Hepatocyte (in vitro differentiated cells): ENCODE results near the gene REEP5.

Experiments used
- EZH2 ChIP-seq: fragments of 200-600 bp; sonication (generic); IDR thresholded peaks from 2 replicates; pipeline ENCODE4 v1.6.1; 2016; ENCODE audit warnings: antibody characterized with exemption, mild to moderate bottlenecking, borderline replicate concordance
- EZH2phosphoT487 ChIP-seq: fragments of 200-600 bp; sonication (generic); IDR thresholded peaks from one replicate; pipeline ENCODE4 v1.6.1; 2018; ENCODE audit warnings: antibody characterized with exemption, mild to moderate bottlenecking, low read depth, moderate library complexity; ENCODE audit not compliant: unreplicated experiment, severe bottlenecking
- TF ChIP-seq, protein P1 (sequence below): fragments of 200-600 bp; sonication (generic); IDR thresholded peaks from 2 replicates; pipeline ENCODE4 v1.5.1; 2016; ENCODE audit warnings: antibody characterized with exemption, mild to moderate bottlenecking; ENCODE audit not compliant: poor library complexity

DNA sequence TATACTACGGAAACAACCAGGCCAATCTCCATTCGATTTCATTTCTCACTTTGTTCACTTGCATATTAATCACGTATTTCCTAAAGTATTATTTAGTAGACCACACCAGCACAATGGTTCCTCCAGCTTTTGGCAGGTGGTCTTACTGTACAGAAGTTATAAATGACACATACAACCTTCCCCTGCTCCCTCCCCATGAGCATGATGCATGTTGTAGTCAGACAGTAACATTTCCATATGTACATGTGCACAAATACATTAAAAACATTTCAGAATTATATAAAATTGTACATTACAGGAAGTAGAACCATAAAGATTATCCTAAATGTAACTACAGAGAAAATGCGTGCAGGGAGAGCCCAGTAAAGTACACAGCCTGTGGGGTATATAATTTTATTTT, 43.9 kb downstream of the REEP5 start:
- TF ChIP-seq, protein P1, sequence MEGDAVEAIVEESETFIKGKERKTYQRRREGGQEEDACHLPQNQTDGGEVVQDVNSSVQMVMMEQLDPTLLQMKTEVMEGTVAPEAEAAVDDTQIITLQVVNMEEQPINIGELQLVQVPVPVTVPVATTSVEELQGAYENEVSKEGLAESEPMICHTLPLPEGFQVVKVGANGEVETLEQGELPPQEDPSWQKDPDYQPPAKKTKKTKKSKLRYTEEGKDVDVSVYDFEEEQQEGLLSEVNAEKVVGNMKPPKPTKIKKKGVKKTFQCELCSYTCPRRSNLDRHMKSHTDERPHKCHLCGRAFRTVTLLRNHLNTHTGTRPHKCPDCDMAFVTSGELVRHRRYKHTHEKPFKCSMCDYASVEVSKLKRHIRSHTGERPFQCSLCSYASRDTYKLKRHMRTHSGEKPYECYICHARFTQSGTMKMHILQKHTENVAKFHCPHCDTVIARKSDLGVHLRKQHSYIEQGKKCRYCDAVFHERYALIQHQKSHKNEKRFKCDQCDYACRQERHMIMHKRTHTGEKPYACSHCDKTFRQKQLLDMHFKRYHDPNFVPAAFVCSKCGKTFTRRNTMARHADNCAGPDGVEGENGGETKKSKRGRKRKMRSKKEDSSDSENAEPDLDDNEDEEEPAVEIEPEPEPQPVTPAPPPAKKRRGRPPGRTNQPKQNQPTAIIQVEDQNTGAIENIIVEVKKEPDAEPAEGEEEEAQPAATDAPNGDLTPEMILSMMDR = no peak
- TF ChIP-seq EZH2 (no peak), EZH2phosphoT487 (no peak)
